ENCODE results near the gene ABCA5.
"Not testable (repeated sequence)": the region's sequence is repeated elsewhere in the genome, so short reads cannot be mapped to it uniquely, and the experiment has no call there.

ABCA5 gene

GRCh38 chr17:69325518-69326376, 1.2 kb downstream of the ABCA5 start:
- DNase-seq: no peak

DNA sequence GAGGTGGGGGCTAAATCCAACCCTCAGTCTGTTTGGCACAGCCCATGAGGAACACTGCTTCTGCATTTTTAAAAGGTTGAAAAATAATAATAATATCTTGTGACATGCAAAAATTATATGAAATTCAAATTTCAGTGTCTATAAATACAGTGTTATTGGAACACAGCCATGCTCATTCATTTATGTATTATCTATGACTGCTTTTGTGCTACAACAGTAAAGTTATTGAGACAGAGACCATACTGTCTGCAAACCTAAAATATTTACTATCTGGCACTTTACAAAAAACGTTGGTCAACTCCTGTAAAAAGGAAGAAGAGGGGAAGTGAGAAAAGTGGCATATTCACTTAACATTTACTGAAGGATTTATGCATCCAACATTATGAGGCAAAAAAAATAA, 3.1 kb downstream of the ABCA5 start:
- no peak for DNase-seq

DNA sequence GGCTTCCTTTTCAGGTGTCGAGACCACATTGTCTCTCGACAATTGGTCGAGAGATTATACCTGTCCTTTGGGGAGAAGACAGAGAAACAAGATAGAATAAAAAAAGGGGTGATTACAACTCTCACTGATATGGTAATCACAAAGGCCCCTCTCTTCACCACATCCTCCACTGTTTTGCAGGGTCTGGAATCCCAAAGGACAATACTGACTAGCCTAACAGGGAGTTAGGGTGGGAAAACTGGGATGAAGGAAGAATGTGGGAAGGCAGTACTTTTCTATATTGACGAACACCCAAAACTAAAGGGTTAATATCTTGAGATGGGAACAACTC, 6.1 kb downstream of the ABCA5 start:
- no peak for DNase-seq

- DNase-seq: no peak
Measured at GRCh38 chr17:69320210-69320907, 6.6 kb downstream of the ABCA5 start.

- DNase-seq: no peak
Measured at GRCh38 chr17:69317625-69318024, 9.3 kb downstream of the ABCA5 start.

DNA sequence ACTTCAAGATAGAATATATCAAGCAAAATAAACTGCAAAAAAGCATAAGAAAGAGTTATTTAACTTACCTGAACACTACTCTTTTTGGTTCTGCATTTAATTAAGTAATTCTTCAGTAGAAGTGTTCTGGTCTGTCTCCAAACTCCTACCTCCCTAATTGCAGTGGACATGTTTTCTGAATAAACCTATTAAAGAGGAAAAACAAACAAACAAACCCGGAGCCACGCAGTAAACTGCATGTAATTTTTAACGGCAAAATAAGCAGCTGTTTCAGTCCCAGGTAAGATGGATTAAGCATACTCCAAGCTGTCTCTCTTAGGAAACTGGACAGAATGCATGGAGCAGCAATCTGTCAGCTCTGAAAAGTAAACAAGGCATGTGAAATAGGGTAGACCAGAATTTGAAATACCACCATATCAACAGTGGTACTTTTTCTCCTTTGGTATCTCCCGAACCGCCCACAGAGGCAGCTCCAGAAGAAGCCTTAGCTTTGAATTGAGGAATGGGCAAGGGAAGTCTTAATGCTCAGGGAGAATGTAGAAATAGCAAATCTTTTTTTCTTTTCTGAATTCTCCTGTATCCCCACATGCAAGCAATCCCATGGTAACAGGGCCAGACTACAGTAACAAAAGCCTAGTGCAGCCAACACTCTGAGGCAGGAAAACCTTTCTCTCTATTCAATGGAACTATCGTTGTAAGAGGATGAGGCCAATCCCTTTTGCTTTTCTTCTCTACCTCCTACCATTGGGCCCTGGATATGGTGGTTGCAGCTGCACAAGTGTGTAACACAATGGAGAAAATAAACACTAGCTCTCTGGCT, 12.5 kb downstream of the ABCA5 start:
- DNase-seq: no peak

- DNase-seq: no peak
Measured at GRCh38 chr17:69305177-69305576, 21.8 kb downstream of the ABCA5 start.

DNA sequence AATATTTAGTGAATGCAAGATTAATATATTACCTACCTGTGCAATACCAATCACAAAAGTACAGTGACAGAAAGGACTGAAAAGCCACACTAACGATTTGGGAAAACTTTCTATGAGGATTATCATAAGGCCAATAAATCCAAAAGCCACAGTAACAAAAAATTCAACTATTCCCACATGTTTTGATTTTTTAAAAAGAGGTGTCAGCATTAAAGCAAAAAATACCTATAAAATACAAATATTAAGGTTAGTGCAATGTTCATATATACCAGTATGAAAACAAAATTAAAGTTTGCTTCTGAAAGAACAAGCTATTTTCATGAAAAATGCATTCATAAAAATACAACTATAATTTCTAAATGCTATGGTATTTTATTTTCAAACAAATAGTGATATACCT, 24.3 kb downstream of the ABCA5 start:
- DNase-seq: no peak

- no peak for DNase-seq
Measured at GRCh38 chr17:69300222-69300621, 26.7 kb downstream of the ABCA5 start.

DNA sequence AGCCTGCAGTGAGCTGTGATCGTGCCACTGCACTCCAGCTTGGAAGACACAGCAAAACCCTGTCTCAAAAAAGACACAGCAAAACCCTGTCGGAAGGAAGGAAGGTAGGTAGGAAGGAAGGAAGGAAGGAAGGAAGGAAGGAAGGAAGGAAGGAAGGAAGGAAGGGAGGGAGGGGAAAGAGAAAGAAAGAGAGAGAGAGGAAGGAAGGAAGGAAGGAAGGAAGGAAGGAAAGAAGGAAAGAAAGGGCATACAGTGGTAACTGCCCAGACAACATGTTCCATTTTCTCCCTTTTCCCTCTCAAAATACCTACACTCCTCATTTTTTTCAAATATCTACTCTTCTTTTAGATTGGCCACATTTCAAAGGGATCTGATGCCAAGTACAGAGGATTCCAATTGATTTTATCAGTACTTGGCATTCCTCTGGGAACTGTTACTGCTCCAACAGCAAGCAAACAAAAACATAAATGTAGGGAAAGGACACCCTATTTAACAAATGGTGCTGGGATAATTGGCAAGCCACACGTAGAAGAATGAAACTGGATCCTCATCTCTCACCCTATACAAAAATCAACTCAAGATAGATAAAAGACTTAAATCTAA, 28.7 kb downstream of the ABCA5 start:
- DNase-seq: not testable (repeated sequence)

- no peak for DNase-seq
Measured at GRCh38 chr17:69287168-69287567, 39.8 kb downstream of the ABCA5 start.

- DNase-seq: no peak
Measured at GRCh38 chr17:69286257-69286656, 40.7 kb downstream of the ABCA5 start.

GRCh38 chr17:69284646-69285045, 42.3 kb downstream of the ABCA5 start:
- no peak for DNase-seq

- DNase-seq: no peak
Measured at GRCh38 chr17:69282002-69282401, 44.9 kb downstream of the ABCA5 start.

DNA sequence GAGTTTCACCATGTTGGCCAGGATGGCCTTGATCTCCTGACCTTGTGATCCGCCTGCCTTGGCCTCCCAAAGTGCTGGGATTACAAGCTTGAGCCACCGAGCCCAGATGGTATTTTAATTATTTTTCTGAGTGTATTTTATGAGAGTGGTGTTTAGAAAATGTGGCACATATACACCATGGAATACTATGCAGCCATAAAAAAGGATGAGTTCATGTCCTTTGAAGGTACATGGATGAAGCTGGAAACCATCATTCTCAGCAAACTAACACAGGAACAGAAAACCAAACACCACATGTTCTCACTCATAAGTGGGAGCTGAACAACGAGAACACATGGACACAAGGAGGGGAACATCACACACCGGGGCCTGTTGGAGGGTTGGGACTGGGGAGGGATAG, 50.7 kb downstream of the ABCA5 start:
- not testable (repeated sequence) for DNase-seq

DNA sequence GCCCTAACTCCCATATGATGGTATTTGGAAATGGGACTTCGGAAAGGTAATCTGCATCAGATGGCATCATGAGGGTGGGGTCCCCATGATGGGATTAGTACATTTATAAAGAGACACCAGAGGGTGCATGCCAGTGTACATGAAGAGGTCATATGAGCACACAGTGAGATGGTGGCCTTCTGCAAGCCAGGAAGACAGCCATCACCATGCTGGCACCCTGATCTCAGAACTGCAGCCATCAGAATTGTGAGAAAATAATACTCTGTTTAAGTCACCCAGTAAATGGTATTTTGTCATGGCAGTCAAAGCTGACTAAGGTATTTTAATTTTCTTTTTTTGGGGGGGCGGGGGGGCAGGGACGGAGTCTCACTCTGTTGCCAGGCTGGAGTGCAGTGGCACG, 51.2 kb downstream of the ABCA5 start:
- DNase-seq: no peak

- DNase-seq: no peak
Measured at GRCh38 chr17:69271023-69271422, 55.9 kb downstream of the ABCA5 start.

- DNase-seq: no peak
Measured at GRCh38 chr17:69269131-69269998, 57.6 kb downstream of the ABCA5 start.

- no peak for DNase-seq
Measured at GRCh38 chr17:69268543-69269014, 58.4 kb downstream of the ABCA5 start.

DNA sequence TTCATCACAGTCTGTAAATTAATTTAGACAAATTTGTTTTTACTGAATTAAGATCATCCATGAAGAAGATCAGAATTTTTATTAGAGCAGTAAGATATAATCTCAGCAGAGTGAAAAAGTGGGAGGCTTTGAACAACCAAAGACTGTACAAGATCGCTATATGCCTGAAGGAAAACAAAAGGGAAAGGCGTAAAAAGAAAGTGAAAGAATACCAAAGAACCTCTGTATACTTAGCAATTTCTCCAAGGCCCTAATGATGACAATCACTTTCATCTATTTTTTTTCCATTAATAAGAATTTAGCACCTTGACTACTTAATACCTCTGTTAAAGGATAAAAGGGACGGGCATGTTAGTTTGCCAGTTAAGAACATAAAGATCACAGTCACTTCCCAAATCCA, 59.7 kb downstream of the ABCA5 start:
- DNase-seq: no peak

DNA sequence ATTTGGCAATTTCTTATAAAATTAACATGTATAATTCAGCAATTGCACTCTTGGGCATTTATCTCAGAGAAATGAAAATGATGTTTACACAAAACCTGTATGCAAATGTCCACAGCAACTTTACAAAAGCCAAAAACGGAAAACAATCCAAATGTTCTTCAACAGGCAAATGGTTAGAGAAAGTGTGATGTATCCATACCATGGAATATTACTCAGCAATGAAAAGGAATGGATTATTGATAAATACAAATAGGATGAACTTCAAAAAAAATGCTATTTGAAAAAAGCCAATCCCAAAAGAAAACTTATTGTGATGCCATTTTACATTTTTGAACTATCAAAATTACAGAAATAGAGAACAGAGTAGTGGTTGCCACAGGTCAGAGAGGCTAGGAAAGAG, 61.1 kb downstream of the ABCA5 start:
- DNase-seq: no peak

DNA sequence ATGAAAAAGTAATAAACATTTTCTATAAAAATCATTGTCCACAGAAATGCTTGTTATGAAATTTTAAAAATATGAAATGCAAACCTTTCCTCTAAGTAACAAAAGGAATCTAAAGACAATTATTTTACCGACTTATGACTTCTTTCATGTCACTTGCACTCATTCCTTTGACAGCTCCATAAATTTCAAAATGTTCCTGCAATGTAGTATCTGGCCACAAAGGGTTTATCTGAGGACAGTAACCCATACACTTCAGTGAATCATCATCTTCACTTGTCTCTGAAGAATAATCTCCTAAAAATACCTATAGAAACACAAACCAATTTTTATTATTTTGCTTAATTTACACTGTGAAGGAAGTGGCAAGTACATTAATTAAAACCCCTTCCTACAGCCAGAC, 72.7 kb downstream of the ABCA5 start:
- no peak for DNase-seq

Measured in SIG-M5 (cell line).